Activated naive CD4-positive, alpha-beta T cell treated with Interleukin-2 at 50 U/mL for 16 hours (primary cell): ENCODE data around the gene PADI3.
"Not testable (repeated sequence)": the region's sequence is repeated elsewhere in the genome, so short reads cannot be mapped to it uniquely, and the experiment has no call there.

ENCODE experiments used
- DNase-seq: peaks from one replicate; pipeline ENCODE4 v3.0.0-alpha.2; 2020

PADI3 gene

GRCh38 chr1:17215545-17215890 is 33.4 kb upstream of the PADI3 start:
- no peak for DNase-seq

DNA sequence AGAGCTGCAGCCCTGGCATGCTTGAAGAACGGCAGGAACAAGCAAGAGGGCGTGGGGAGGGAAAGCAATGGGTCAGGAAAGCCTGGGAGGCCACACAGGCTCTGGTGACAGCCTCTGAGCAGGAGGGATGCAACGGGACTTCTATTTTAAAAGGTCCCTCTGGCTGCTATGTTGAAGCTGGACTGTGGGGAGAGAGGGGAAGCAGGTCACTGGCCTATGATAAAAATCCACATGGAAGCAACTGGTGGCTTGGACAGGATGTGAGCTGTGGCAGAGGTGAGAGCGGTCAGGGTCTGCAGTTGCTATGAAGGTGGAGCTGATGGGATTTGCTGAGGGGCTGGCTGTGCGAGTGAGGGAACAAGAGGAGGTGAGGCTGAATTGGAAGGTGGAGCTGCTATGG is 32.8 kb upstream of the PADI3 start:
- DNase-seq: no peak

DNA sequence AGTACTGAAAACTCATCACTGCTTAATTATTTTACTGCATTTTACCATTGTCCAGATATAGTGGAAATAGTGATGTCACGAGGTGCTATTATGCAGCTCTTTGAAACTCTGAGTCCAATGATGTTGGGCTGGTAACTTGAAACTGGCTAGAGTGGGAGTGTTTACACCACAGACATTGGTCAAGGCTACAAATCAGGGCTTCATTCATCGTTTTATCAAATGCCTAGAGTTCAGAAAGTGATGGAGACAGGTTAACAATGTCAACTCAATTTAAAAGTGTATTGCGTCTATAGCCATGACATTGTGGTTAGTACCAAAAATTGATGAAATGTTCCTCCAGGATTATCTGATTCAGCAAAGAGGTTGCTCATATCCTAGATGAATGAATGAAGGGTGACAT is 31.3 kb upstream of the PADI3 start:
- DNase-seq: no peak

DNA sequence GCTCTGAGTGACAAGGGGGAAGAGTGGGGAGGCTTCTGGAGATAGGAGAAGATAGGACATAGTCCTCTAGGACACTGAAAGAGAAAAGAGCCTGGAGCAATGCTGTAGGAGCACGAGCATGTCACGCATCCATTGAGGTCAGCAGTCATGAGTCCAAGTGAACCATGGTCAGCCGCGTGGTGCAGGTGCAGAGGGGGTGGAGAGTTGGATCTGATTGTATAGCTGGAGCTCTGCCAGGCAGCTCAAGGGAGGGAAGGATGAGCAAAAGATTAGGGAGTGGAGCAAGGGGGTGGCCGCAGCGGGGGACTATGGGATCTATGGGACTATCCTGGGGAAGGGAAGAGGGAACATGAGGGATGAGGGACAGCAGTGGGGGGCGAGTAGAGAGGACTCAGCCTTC is 30.0 kb upstream of the PADI3 start:
- no peak for DNase-seq

GRCh38 chr1:17220287-17220686 is 28.6 kb upstream of the PADI3 start:
- no peak for DNase-seq

GRCh38 chr1:17222557-17222956 is 26.3 kb upstream of the PADI3 start:
- DNase-seq: no peak

- no peak for DNase-seq
Measured at GRCh38 chr1:17224434-17224833, 24.5 kb upstream of the PADI3 start.

DNA sequence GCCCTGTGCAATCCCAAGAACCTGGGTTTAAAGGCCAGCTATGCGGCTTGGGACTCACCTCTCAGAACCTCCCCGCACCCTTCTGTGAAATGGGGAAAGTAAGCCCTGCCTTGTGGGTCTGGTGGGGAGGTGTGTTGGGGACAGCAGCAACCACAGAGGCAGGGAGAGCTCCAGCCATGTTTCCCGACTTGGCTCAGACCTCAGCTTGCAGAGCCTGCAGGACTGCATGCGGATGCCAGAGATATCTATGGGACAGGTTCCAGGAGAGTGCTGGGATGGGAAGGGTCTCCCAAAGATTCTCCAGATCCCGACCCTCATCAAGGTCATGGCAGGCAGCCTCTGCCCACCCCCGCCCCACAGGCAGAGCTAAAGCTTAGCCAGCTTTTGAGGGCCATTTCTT is 23.8 kb upstream of the PADI3 start:
- DNase-seq: no peak

- DNase-seq: no peak
Measured at GRCh38 chr1:17227358-17227915, 21.5 kb upstream of the PADI3 start.

DNA sequence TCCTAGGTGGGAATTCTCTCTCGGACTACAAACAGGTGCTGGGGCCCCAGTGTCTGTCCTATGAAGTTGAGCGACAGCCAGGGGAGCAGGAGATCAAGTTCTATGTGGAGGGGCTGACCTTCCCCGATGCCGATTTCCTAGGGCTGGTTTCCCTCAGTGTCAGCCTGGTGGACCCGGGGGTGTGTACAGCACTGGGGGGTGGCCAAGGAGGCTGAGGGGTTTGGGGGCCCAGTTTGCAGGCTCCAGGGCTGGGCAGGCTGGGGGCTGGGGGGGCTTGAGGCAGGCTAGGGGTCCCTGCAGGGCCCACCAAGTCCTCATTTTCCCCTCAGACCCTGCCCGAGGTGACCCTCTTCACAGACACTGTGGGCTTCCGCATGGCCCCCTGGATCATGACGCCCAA is 20.3 kb upstream of the PADI3 start:
- DNase-seq: no peak

DNA sequence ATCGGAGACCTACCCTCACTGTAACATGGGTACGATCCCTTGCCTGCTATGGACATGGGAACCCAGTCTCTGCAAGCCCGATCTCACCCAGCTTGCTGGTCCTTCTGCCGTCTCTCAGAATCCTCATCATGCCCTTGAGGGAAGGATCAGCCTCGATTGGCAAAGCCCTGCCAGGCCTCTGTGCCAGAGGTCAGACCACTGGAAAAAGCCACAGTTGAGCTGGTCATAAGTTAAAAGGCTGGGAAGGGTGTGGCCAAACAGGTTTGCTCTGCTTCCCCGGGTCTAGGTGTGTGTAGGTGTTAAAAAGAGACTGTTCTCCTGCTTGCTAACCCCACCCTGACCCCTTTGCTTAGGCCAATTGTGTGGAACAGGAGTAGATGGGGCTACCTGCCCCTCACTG is 19.5 kb upstream of the PADI3 start:
- DNase-seq: no peak

- DNase-seq: no peak
Measured at GRCh38 chr1:17230106-17230505, 18.8 kb upstream of the PADI3 start.

- no peak for DNase-seq
Measured at GRCh38 chr1:17230671-17231310, 18.1 kb upstream of the PADI3 start.

DNA sequence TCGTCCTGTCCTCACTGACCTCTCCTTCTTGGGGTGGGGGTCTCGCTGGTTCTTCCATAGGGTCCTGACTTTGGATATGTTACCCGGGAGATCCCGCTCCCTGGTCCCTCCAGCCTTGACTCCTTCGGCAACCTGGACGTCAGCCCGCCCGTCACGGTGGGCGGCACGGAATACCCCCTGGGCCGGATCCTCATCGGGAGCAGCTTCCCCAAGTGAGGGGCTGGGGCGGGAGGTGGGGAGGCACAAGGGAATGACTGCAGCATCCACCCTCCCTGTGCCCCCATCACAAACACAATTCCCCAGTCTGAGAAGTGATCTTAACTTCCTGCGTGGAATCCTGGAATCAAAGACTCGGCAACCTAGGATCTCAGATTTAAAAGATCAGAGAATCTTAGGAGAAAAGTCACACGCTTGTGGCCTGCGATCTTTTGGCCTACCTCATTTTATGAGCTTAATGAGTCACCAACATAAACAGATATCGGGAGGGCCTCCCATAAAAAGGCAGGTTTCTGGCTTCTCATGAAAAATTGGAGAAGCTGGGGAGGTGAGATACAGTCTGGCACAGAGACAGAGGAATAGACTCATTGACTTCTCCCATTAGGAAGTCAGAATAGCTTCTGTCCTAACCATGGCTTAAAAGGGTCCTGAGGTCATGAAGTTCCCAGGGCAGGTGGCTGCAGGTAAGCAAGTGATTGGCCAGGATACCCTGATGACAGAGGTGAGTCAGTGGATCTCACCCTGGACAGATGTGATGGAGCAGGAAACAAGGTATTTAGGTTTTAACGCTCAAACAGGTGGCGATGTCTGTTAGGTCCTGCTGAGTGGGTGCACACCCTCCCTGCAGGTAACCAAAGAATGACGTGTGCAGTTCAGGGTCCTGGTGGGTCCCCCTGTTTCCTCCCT is 15.9 kb upstream of the PADI3 start:
- DNase-seq: no peak

DNA sequence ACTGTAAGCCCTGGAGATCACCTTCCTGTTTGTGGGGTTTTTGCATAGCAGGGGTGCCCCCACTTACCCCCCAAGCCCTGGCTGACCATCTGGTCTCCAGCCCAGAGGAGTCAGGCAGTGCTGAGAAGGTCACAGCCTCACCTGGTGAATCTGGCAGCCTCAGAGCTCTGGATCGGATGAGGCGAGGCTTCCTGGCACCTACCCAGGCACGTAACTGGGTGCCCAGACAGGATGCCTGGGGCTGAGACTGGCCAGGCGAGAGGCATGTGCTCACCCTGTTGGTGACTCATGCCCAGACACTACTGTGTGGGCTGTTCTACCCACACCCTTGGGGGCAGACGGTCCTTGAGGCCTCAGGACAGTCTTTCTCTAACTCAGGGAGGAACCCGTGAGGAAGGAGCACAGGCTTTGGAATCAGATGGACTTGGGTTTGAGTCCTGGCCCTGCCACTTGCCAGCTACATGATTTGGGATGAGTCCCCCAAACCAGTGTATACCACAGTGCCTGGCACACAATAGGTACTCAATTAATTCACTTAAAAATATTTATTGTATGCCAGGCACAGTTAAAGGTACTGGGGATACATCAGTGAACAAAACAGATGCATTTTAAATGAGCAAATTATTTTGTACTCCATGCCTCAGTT is 15.1 kb upstream of the PADI3 start:
- DNase-seq: no peak

- no peak for DNase-seq
Measured at GRCh38 chr1:17234405-17234804, 14.5 kb upstream of the PADI3 start.

GRCh38 chr1:17235135-17235885 is 13.6 kb upstream of the PADI3 start:
- no peak for DNase-seq

- DNase-seq: peak; percentile 88
Measured at GRCh38 chr1:17236779-17237560, 11.9 kb upstream of the PADI3 start.

DNA sequence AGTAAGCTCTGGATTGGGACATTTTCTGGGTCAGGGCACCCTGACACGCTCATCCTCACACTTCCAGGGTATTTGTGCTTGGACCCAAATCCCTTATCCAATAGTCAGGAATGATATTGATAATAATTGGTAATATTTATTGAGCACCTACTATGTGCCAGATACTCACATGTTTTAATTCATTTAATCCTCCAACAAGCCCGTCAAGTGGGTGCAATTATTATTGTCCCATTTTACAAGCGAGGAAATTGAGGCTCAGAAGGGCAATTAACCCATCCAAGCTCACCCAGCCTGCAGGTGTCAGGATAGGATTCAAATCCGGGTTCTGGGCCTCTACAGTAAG is 11.4 kb upstream of the PADI3 start:
- DNase-seq: no peak

DNA sequence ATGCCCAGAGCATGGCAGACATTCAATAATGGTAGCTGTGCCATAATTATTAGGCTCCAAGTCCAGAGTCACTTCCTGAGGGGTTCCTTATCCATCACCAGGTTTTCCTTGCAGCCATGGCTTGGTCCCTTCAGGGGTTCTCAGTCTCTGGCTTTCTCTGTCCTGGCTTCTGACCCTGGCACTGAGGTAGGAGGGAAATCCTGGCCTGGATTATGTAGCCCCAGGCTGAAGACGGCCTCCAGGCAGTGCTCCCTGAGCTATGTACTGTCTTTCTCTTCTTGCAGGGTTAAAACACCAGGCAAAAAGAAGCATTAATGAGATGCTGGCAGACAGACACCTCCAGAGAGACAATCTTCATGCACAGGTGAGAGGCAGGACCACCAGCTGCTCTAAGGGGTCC is 9.5 kb upstream of the PADI3 start:
- DNase-seq: no peak

DNA sequence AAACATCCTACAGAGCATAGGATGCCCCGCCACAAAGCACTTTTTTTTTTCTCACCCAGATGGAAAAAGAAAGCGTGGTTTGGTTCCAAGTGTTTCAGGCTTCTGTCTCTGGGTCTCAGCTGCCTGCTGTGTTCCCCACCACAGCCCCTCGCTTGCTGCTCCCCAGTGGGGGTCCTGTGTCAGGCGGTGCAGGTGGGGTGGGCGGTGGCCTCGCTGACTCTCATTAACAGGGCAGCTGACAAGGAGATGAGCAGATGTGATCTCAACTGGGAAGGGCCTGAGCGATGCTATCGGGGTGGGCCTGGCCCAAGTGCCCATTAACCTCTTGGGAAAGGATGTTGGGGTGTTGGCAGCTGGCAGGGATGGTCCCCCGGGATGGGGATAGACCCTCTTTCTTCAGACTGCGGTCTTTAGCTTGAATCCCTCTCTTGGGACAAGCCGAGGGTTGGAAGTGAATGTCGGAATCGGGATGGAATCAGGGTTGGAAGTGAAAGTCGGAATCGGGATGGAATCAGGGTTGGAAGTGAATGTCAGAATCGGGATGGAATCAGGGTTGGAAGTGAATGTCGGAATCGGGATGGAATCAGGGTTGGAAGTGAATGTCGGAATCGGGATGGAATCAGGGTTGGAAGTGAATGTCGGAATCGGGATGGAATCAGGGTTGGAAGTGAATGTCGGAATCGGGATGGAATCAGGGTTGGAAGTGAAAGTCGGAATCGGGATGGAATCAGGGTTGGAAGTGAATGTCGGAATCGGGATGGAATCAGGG is 7.7 kb upstream of the PADI3 start:
- not testable (repeated sequence) for DNase-seq

GRCh38 chr1:17241780-17242074 is 7.2 kb upstream of the PADI3 start:
- DNase-seq: not testable (repeated sequence)
